ENCODE measurements around the gene FTL. TPM values are rescaled to one million over a fixed set of nuclear protein-coding genes. Genes with fewer than 3 reads are reported as not detected.

The FTL gene
- polyA plus RNA-seq, 2 of the 4 experiments (the other 2 are of a cell fraction): 4,743 to 13,930 TPM

- H3K9me3 ChIP-seq: no peaks in the 10 kb centered on the region
- ChIA-PET POLR2A (interaction anchor here (0.5 to 9.6 kb wide), 6 partner anchors 13 to 174 kb away, joined by 5 to 175 read pairs (median 13); partner anchors contain the start of genes BAX, GYS1, PLEKHA4 and PPP1R15A), CTCF (interaction anchor here (0.6 to 19.0 kb wide), 26 partner anchors 7 to 323 kb away, joined by 3 to 360 read pairs (median 13); partner anchors contain the start of genes BAX, CA11, DHDH and GYS1)
- H3K4me1 ChIP-seq: peaks cover 27% of the 10 kb centered on the region
- WGBS (ENCODE audit: missing lambda C conversion rate): 95% methylated on average over 43 of the region's 45 CpGs
- ATAC-seq: peak; percentile 17 to 44
- DNase-seq (ENCODE audit: low read depth in 1 of 2, low spot score in 1 of 2): peak; percentile 74 to 86
- TF ChIP-seq CBX8 (IDR thresholded peaks at IDR 0.05) (no peak), GATA3 (IDR thresholded peaks at IDR 0.05; ENCODE audit: borderline replicate concordance) (no peak), RFX5 (IDR thresholded peaks at IDR 0.05) (no peak), SREBF2 (IDR thresholded peaks at IDR 0.05) (no peak), MYC (IDR thresholded peaks at IDR 0.05; ENCODE audit: borderline replicate concordance, low read length) (no peak), PHF8 (IDR thresholded peaks at IDR 0.05; ENCODE audit: borderline replicate concordance, low read depth) (no peak), KDM1A (IDR thresholded peaks at IDR 0.05; ENCODE audit: low read depth) (no peak)
- TF ChIP-seq, protein P1, sequence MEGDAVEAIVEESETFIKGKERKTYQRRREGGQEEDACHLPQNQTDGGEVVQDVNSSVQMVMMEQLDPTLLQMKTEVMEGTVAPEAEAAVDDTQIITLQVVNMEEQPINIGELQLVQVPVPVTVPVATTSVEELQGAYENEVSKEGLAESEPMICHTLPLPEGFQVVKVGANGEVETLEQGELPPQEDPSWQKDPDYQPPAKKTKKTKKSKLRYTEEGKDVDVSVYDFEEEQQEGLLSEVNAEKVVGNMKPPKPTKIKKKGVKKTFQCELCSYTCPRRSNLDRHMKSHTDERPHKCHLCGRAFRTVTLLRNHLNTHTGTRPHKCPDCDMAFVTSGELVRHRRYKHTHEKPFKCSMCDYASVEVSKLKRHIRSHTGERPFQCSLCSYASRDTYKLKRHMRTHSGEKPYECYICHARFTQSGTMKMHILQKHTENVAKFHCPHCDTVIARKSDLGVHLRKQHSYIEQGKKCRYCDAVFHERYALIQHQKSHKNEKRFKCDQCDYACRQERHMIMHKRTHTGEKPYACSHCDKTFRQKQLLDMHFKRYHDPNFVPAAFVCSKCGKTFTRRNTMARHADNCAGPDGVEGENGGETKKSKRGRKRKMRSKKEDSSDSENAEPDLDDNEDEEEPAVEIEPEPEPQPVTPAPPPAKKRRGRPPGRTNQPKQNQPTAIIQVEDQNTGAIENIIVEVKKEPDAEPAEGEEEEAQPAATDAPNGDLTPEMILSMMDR (IDR thresholded peaks at IDR 0.05): no peak
- no peak for FAIRE-seq
- no peak overlapping the region for H3K4me2 ChIP-seq
- H3K27ac ChIP-seq: peak overlapping the region in 1 of 2 experiments; percentile 63; a peak in 2 of 6 replicates
- no peak overlapping the region for H3K4me3 ChIP-seq
Observed at GRCh38 chr19:48969276-48970138, 4.4 kb downstream of the FTL start.

- Histone ChIP-seq H3K4me2 (peak overlapping the region; percentile 31; the same call in 2 of the 3 replicates), H3K9me3 (no peaks in the 10 kb centered on the region), H3K27ac (peak overlapping the region in 1 of 2 experiments; percentile 63; a peak in 3 of 6 replicates), H3K4me1 (peaks cover 23% of the 10 kb centered on the region), H3K4me3 (no peak overlapping the region)
- TF ChIP-seq HOXB5 (CRISPR knock-in tag; IDR thresholded peaks at IDR 0.05) (0 out of 2 replicates have a peak, but pooled peaks have one; percentile 16), CHD2 (IDR thresholded peaks at IDR 0.05; ENCODE audit: low read length, partially characterized antibody) (no peak)
- DNase-seq (ENCODE audit: low read depth in 1 of 2, low spot score in 1 of 2) (no peak), FAIRE-seq (no peak), ATAC-seq (no peak)
- ChIA-PET POLR2A (interaction anchor here (0.5 to 9.6 kb wide), 14 partner anchors 8 to 648 kb away, joined by 3 to 175 read pairs (median 5); partner anchors contain the start of genes BAX, GYS1, NUCB1 and PLEKHA4), CTCF (interaction anchor here (0.6 to 19.0 kb wide), 64 partner anchors 10 to 324 kb away, joined by 3 to 360 read pairs (median 6); partner anchors contain the start of genes BAX, BCAT2, CA11 and DHDH)
- WGBS (ENCODE audit: missing lambda C conversion rate): 73% methylated on average over 23 of the region's 23 CpGs
Observed at GRCh38 chr19:48970139-48970766, 5.1 kb downstream of the FTL start.

- peak overlapping the region; percentile 31; the same call in 2 of the 3 replicates for H3K4me2 ChIP-seq
- TF ChIP-seq RAD21 (conservative IDR thresholded peaks at IDR 0.05 in 1 of 2, IDR thresholded peaks at IDR 0.05 in 1 of 2): peak; percentile 96 to 97
- no peak for TF ChIP-seq HOXB5 (CRISPR knock-in tag; IDR thresholded peaks at IDR 0.05)
- no peak for TF ChIP-seq ESRRA (IDR thresholded peaks at IDR 0.05; ENCODE audit: borderline replicate concordance, low read length)
- TF ChIP-seq CHD2 (IDR thresholded peaks at IDR 0.05; ENCODE audit: low read length, partially characterized antibody): no peak
- no peak for TF ChIP-seq FOSL2 (IDR thresholded peaks at IDR 0.05)
- TF ChIP-seq FOSL2 (CRISPR knock-in tag; IDR thresholded peaks at IDR 0.05): no peak
- no peak for TF ChIP-seq EP300 (IDR thresholded peaks at IDR 0.05)
- TF ChIP-seq MAX (IDR thresholded peaks at IDR 0.05): 0 out of 2 replicates have a peak, but pooled peaks have one; percentile 44
- TF ChIP-seq GATA3 (IDR thresholded peaks at IDR 0.05; ENCODE audit: borderline replicate concordance): no peak
- TF ChIP-seq SMC3 (IDR thresholded peaks at IDR 0.05): peak; percentile 94
- TF ChIP-seq POLR2A (IDR thresholded peaks at IDR 0.05; ENCODE audit: low read length): no peak
- TF ChIP-seq HMGXB4 (CRISPR knock-in tag; IDR thresholded peaks at IDR 0.05; ENCODE audit: borderline replicate concordance): no peak
- TF ChIP-seq, protein P2, sequence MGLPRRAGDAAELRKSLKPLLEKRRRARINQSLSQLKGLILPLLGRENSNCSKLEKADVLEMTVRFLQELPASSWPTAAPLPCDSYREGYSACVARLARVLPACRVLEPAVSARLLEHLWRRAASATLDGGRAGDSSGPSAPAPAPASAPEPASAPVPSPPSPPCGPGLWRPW (IDR thresholded peaks at IDR 0.05): no peak
- TF ChIP-seq EHMT2 (IDR thresholded peaks at IDR 0.05; ENCODE audit: low read depth): no peak
- TF ChIP-seq, protein P1 (IDR thresholded peaks at IDR 0.05): peak; percentile 98
- TF ChIP-seq HOXB13 (CRISPR knock-in tag; IDR thresholded peaks at IDR 0.05; ENCODE audit: low read depth): no peak
- TF ChIP-seq KDM1A (IDR thresholded peaks at IDR 0.05; ENCODE audit: low read depth): no peak
- no peak for TF ChIP-seq MYC (IDR thresholded peaks at IDR 0.05; ENCODE audit: borderline replicate concordance, low read length)
- H3K4me1 ChIP-seq: peaks cover 23% of the 10 kb centered on the region
- H3K4me3 ChIP-seq: no peak overlapping the region
- POLR2A ChIA-PET: interaction anchor here (0.6 to 9.6 kb wide), 11 partner anchors 8 to 196 kb away, joined by 3 to 175 read pairs (median 5); partner anchors contain the start of genes BAX, GYS1, NUCB1 and PLEKHA4
- 14% methylated on average over 19 of the region's 19 CpGs for WGBS (ENCODE audit: missing lambda C conversion rate)
- peak; percentile 85 for FAIRE-seq
- CTCF ChIA-PET: interaction anchor here (0.6 to 19.0 kb wide), 64 partner anchors 11 to 325 kb away, joined by 3 to 360 read pairs (median 6); partner anchors contain the start of genes BAX, BCAT2, CA11 and DHDH
- peak overlapping the region in 1 of 2 experiments; percentile 63; a peak in 3 of 6 replicates for H3K27ac ChIP-seq
- DNase-seq (ENCODE audit: low read depth in 1 of 2, low spot score in 1 of 2): peak; percentile 86 to 88
- no peaks in the 10 kb centered on the region for H3K9me3 ChIP-seq
- ATAC-seq: peak; percentile 25 to 55
Observed at GRCh38 chr19:48970923-48971395, 5.8 kb downstream of the FTL start.
